Left forelimb (tissue), 1 donor: ENCODE measurements around the gene ITPRIPL2.

ENCODE experiments used
- DNase-seq: peaks from one replicate; pipeline ENCODE4 v3.0.0-alpha.2; 2018; ENCODE audit warnings: low spot score

Gene ITPRIPL2

GRCh38 chr16:19143599-19143956, 29.8 kb downstream of the ITPRIPL2 start:
- DNase-seq = no peak

DNA sequence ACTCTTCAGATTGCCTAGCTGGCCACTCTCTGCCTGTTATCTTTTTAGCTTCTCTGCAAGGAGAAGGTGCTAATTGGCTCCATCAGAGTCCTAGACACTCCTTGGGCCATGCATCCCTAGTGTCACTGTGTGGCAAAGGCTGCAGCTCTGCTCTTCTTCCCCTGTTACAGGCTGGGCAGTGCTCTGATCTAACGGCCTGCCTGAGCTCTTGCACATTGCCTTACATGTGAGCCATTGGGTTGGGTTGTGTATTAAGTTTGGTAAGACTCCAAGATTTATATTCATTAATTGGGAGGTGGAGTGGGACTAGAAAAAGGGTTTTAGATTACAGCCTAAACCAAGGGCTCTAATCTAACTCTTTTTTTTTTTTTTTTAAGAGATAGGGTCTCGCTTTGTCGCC, 31.2 kb downstream of the ITPRIPL2 start:
- no peak for DNase-seq

- DNase-seq = no peak
Observed at GRCh38 chr16:19147126-19147525, 33.4 kb downstream of the ITPRIPL2 start.

- DNase-seq = no peak
Observed at GRCh38 chr16:19147627-19148026, 33.9 kb downstream of the ITPRIPL2 start.

GRCh38 chr16:19148189-19148588, 34.4 kb downstream of the ITPRIPL2 start:
- DNase-seq = no peak

DNA sequence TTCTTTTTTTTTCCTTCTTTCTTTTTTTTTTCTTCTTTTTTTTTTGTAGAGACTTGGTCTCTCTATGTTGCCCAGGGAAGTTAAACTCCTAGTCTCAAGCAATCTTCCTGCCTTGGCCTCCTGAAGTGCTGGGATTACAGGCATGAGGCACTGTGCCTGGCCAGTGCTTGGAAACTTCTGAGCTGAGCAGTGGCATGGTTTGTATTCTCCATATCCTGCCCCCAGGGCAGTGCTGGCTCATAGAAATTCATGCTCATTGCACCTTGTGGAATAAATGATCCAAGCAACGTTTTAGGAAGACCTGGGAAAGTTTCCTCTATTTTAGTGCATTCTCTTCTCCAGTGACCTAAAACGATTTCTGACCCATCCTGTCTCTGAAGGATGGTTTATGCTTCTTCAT, 37.5 kb downstream of the ITPRIPL2 start:
- no peak for DNase-seq

DNA sequence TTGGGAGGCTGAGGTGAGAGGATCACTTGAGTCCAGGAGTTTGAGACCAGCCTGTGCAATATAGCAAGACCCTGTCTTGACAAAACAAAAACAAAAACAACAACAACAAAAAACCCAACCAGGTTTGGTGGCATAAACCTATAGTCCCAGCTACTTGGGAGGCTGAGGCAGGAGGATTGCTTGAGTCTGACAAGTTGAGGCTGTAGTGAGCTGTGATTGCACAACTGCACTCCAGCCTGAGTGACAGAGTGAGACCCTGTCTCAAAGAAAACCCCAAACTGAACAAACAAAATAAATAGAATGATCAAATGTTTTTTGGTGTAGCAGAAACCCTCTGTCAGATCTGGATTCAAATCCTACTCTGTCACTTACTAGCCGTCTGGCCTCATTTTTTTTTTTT, 38.3 kb downstream of the ITPRIPL2 start:
- DNase-seq = no peak

- no peak for DNase-seq
Observed at GRCh38 chr16:19153876-19154275, 40.1 kb downstream of the ITPRIPL2 start.

GRCh38 chr16:19162085-19162484, 48.3 kb downstream of the ITPRIPL2 start:
- DNase-seq = no peak

DNA sequence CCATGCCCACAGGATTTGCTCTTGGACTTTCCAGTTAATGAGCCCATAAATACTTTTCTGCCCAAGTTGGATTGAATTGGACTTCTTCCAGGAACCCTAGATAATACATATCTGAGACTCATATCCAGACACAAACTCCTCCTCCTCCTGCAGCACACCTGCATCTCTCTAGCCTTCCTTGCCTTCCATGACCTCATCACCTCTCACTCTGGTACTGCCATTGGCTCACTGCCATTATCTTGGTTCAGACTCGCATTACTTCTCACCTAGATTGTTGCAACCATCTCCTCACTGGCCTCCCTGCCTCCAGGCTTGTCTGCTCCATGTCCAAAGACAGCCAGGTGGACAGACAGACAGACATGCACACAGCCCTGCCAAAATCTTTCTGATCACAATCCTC, 49.5 kb downstream of the ITPRIPL2 start:
- no peak for DNase-seq

DNA sequence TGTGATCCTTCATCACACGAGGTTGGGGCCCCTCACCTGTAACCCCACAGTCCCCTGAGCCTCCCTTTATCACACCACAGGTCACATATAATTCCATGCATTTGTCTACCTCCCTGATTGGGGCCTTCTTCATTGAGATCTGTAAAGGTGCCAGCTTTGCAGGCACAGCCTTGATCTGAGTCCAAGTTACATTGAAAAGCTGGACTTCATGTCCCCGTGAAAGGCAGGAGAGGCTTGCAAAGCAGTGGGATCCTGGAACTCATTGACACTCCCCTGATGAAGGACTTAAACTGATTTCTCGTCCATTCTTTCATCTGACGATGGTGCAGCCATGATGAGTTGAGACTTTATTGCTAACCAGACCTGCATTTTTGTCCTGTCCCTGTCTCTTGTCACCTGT, 50.5 kb downstream of the ITPRIPL2 start:
- DNase-seq = no peak

DNA sequence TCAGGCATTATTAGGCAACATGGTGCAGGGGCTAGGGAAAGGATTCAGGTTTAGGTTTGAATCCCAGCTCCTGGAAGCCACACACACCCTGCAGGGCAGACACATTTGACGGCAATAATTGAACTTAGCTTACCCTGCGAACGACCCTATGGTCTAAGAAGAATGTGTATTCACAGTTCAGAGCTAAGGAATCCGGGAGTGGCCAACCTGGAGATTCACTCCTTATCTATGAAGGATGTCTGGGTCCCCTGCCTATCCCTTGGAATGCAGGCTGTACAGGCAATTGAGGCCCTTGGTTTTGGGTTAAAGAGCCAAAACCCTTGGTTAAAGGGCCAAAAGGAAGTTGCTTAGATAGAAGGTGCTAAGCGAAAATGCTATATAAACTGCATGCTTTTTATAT, 51.3 kb downstream of the ITPRIPL2 start:
- DNase-seq = no peak

DNA sequence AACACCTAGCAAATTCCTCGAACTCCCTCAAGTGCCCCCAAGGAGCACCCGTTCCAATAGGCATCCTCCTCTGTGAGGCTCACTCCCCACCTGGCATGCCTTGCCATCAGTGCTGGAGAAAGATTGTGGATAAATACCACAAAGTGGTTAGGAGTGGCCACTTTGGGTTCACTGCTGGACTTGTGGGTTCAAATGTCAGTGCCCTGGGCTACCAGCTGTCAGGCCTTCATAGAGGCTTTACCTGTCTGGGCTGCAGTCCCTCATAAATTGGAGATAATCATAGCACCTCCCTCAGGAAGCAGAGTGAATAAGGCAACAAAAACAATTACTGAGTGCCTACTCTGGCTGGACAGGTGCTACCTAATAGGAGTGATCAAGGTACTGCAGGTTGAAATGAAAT, 52.7 kb downstream of the ITPRIPL2 start:
- no peak for DNase-seq

GRCh38 chr16:19167710-19168370, 54.1 kb downstream of the ITPRIPL2 start, which contains the start of gene SYT17:
TSS of gene SYT17 (plus strand) at chr16:19168240. CDS start at chr16:19168647, 407 bp downstream.
- DNase-seq = peak; percentile 72

DNA sequence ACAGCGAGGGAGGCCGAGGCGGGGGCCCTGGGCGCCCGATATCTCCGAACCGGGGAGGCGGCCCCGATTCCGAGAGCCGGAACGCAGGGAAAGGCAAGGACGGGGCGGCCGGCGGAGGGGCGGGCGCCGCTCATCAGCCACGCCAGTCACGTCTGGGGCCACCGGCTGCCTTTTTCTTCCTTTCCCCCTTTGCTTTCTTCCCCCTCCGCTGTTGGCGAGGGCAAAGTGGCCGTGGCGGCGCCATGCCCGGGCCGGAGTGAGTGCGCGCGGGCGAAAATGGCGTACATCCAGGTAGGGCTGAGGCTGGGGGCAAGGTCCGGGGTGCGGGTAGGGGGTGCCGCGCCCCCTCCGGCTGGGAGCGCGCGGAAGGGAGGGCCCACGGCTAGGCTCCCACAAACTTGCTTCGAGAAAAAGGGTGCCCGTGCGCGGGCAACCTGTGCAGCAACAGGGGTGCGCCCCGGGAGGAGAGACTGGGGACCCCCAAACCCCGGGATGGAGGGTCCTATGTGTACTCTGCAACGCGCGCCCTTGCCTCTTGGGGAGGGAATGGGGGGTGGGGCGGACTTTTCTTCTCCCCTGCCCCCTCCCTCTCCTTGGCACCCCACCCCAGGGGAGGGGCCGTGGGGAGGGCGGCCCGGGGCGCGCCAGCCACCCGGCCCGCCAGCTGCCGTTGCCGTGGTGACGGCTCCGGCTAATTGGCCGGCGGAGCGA, 54.8 kb downstream of the ITPRIPL2 start:
- peak; percentile 69 for DNase-seq

- DNase-seq = no peak
Observed at GRCh38 chr16:19169082-19169639, 55.4 kb downstream of the ITPRIPL2 start.

DNA sequence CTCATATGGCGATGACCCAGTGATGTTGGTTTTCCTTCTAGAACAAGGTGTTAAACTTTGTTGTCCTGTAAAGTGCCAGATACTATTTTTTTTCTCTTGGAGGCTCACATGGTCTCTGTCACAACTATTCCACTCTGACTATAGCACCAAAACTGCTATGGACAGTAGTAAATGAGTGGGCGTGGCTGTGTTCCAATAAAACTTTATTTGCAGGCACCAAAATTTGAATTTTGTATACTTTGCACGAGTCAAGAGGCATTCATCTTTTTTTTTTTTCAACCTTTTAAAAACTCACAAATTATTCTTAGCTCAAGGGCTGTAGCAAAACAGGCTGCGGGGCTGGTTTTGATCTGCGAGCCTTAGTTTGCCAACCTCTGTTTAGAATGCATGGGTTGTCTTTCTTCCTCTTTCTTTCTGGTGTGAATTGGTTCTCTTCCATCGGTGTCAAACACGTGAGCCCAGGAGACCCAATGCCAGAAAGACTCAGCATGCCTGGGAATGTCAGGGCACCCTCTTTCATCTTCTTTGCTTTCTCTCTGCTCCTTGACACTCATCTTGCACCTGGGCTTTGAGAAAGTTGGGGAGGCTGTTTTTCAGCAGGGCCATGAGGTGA, 56.4 kb downstream of the ITPRIPL2 start:
- no peak for DNase-seq
